ENCODE data around the gene HHATL.

HHATL gene

GRCh38 chr3:42654331-42655201 lies 48.0 kb downstream of the HHATL start:
- no peak for TF ChIP-seq CTCF (IDR thresholded peaks at IDR 0.05; ENCODE audit: insufficient read depth, low read depth, low read length, missing control alignments)
- peak; percentile 24 for DNase-seq (ENCODE audit: low read depth)
- peak overlapping the region; percentile 76 for H3K4me3 ChIP-seq (ENCODE audit: low read length)

- peak within 1 kb of the TSS; percentile 76 for H3K4me3 ChIP-seq (ENCODE audit: low read length)
- no peak for TF ChIP-seq CTCF (IDR thresholded peaks at IDR 0.05; ENCODE audit: insufficient read depth, low read depth, low read length, missing control alignments)
- DNase-seq (ENCODE audit: low read depth), result peak; percentile 32
Measured at GRCh38 chr3:42653560-42654330, 48.9 kb downstream of the HHATL start, which contains the start of gene ZBTB47. Gene ZBTB47, plus strand, starts transcription at chr3:42653697. Its CDS starts 4,659 bp downstream, at chr3:42658356.

- DNase-seq (ENCODE audit: low read depth), result no peak
- no peak for TF ChIP-seq CTCF (IDR thresholded peaks at IDR 0.05; ENCODE audit: insufficient read depth, low read depth, low read length, missing control alignments)
- peak overlapping the region; percentile 76 for H3K4me3 ChIP-seq (ENCODE audit: low read length)
Measured at GRCh38 chr3:42653303-42653559, 49.4 kb downstream of the HHATL start.

- peak; percentile 86 for DNase-seq (ENCODE audit: low read depth)
- TF ChIP-seq CTCF (IDR thresholded peaks at IDR 0.05; ENCODE audit: insufficient read depth, low read depth, low read length, missing control alignments), result no peak
- peak overlapping the region; percentile 76 for H3K4me3 ChIP-seq (ENCODE audit: low read length)
Measured at GRCh38 chr3:42652611-42653302, 49.8 kb downstream of the HHATL start.

- DNase-seq (ENCODE audit: low read depth), result no peak
- TF ChIP-seq CTCF (IDR thresholded peaks at IDR 0.05; ENCODE audit: insufficient read depth, low read depth, low read length, missing control alignments), result no peak
- H3K4me3 ChIP-seq (ENCODE audit: low read length), result no peak overlapping the region
Measured at GRCh38 chr3:42652251-42652610, 50.4 kb downstream of the HHATL start.

- peak; percentile 67 for DNase-seq (ENCODE audit: low read depth)
- H3K4me3 ChIP-seq (ENCODE audit: low read length), result no peak overlapping the region
- TF ChIP-seq CTCF (IDR thresholded peaks at IDR 0.05; ENCODE audit: insufficient read depth, low read depth, low read length, missing control alignments), result no peak
Measured at GRCh38 chr3:42651248-42652091, 51.1 kb downstream of the HHATL start.
